ENCODE results near the gene USP35.

Gene USP35

GRCh38 chr11:78177216-78177615 lies 11.5 kb upstream of the USP35 start:
- H2BK15ac ChIP-seq (ENCODE audit: low read length), result no peak overlapping the region
- no peaks in the 10 kb centered on the region for H3K4me1 ChIP-seq (ENCODE audit: control insufficient read depth in 2 of 2, insufficient read depth in 1 of 2, low read depth in 1 of 2, low read length in 2 of 2)
- H4K8ac ChIP-seq (ENCODE audit: low read depth, low read length), result no peak overlapping the region
- WGBS, 2 donors (ENCODE audit: extremely low coverage in 2 of 2, insufficient read length in 2 of 2, insufficient replicate concordance in 1 of 2), result no CpG with 5 or more reads among the region's 7 CpGs
- H3K4me2 ChIP-seq (ENCODE audit: insufficient read depth, low read length, poor library complexity, severe bottlenecking), result no peak overlapping the region
- no peaks in the 10 kb centered on the region for H3K27me3 ChIP-seq (ENCODE audit: control insufficient read depth in 3 of 3, insufficient read depth in 3 of 3, low read depth in 1 of 3, low read length in 3 of 3)
- no peak overlapping the region for H4K91ac ChIP-seq (ENCODE audit: low read depth, low read length, poor library complexity)
- no peak overlapping the region for H3K23ac ChIP-seq (ENCODE audit: low read depth, low read length, poor library complexity)
- no peak overlapping the region for H2AFZ ChIP-seq (ENCODE audit: low read length)
- no peak overlapping the region for H3K14ac ChIP-seq (ENCODE audit: low read length)
- H3K9me3 ChIP-seq (replicated peaks in 1 of 2; ENCODE audit: control insufficient read depth in 2 of 2, insufficient read depth in 1 of 2, low read depth in 1 of 2, low read length in 2 of 2), result no peaks in the 10 kb centered on the region
- no peak for DNase-seq (ENCODE audit: low spot score)
- no peaks in the 10 kb centered on the region for H3K79me1 ChIP-seq (ENCODE audit: low read depth, low read length)
- H3K9ac ChIP-seq (ENCODE audit: low read depth, low read length, poor library complexity), result peak overlapping the region; percentile 9
- no peak overlapping the region for H3K4ac ChIP-seq (ENCODE audit: low read length)
- H3K4me3 ChIP-seq (ENCODE audit: low read length in 2 of 2), result no peak overlapping the region
- no peak overlapping the region for H2BK120ac ChIP-seq (ENCODE audit: low read depth, low read length)
- H2AK5ac ChIP-seq (ENCODE audit: low read depth, low read length), result no peak overlapping the region
- no peak overlapping the region for H2BK12ac ChIP-seq (ENCODE audit: low read length)
- no peak overlapping the region for H3K27ac ChIP-seq (replicated peaks; ENCODE audit: low read length)
- no peak overlapping the region for H3K18ac ChIP-seq (ENCODE audit: low read length)
- H2BK5ac ChIP-seq (ENCODE audit: low read length), result no peak overlapping the region
- peaks cover 0 to 12% of the 10 kb centered on the region in 2 donors for H3K36me3 ChIP-seq (replicated peaks in 1 of 2; ENCODE audit: control insufficient read depth in 2 of 2, insufficient read depth in 2 of 2, low read length in 2 of 2)

GRCh38 chr11:78179459-78180071 lies 9.2 kb upstream of the USP35 start:
- Histone ChIP-seq H3K4me2 (ENCODE audit: insufficient read depth, low read length, poor library complexity, severe bottlenecking) (no peak overlapping the region), H2BK120ac (ENCODE audit: low read depth, low read length) (no peak overlapping the region), H3K18ac (ENCODE audit: low read length) (peak overlapping the region; percentile 81), H2BK15ac (ENCODE audit: low read length) (no peak overlapping the region), H3K4me1 (ENCODE audit: control insufficient read depth in 2 of 2, insufficient read depth in 1 of 2, low read depth in 1 of 2, low read length in 2 of 2) (no peaks in the 10 kb centered on the region), H3K36me3 (replicated peaks in 1 of 2; ENCODE audit: control insufficient read depth in 2 of 2, insufficient read depth in 2 of 2, low read length in 2 of 2) (no peaks in the 10 kb centered on the region), H3K79me1 (ENCODE audit: low read depth, low read length) (no peaks in the 10 kb centered on the region), H3K23ac (ENCODE audit: low read depth, low read length, poor library complexity) (peak overlapping the region; percentile 62), H2BK5ac (ENCODE audit: low read length) (no peak overlapping the region), H3K4ac (ENCODE audit: low read length) (no peak overlapping the region), H3K27ac (replicated peaks; ENCODE audit: low read length) (no peak overlapping the region), H3K4me3 (ENCODE audit: low read length in 2 of 2) (no peak overlapping the region), H3K9ac (ENCODE audit: low read depth, low read length, poor library complexity) (peak overlapping the region; percentile 66), H3K14ac (ENCODE audit: low read length) (peak overlapping the region; percentile 72), H3K9me3 (replicated peaks in 1 of 2; ENCODE audit: control insufficient read depth in 2 of 2, insufficient read depth in 1 of 2, low read depth in 1 of 2, low read length in 2 of 2) (no peaks in the 10 kb centered on the region), H4K8ac (ENCODE audit: low read depth, low read length) (no peak overlapping the region), H2BK12ac (ENCODE audit: low read length) (peak overlapping the region; percentile 98), H2AK5ac (ENCODE audit: low read depth, low read length) (peak overlapping the region; percentile 93), H3K27me3 (ENCODE audit: control insufficient read depth in 3 of 3, insufficient read depth in 3 of 3, low read depth in 1 of 3, low read length in 3 of 3) (no peaks in the 10 kb centered on the region), H2AFZ (ENCODE audit: low read length) (no peak overlapping the region), H4K91ac (ENCODE audit: low read depth, low read length, poor library complexity) (no peak overlapping the region)
- WGBS, 2 donors (ENCODE audit: extremely low coverage in 2 of 2, insufficient read length in 2 of 2, insufficient replicate concordance in 1 of 2), result no CpG with 5 or more reads among the region's 7 CpGs
- no peak for DNase-seq (ENCODE audit: low spot score)

GRCh38 chr11:78180751-78181150 lies 8.0 kb upstream of the USP35 start:
- peaks cover 0 to under 1% of the 10 kb centered on the region in 2 donors for H3K4me1 ChIP-seq (ENCODE audit: control insufficient read depth in 2 of 2, insufficient read depth in 1 of 2, low read depth in 1 of 2, low read length in 2 of 2)
- H3K4ac ChIP-seq (ENCODE audit: low read length), result no peak overlapping the region
- no peak overlapping the region for H3K23ac ChIP-seq (ENCODE audit: low read depth, low read length, poor library complexity)
- WGBS, 2 donors (ENCODE audit: extremely low coverage in 2 of 2, insufficient read length in 2 of 2, insufficient replicate concordance in 1 of 2), result no CpG with 5 or more reads among the region's 4 CpGs
- no peaks in the 10 kb centered on the region for H3K9me3 ChIP-seq (replicated peaks in 1 of 2; ENCODE audit: control insufficient read depth in 2 of 2, insufficient read depth in 1 of 2, low read depth in 1 of 2, low read length in 2 of 2)
- H3K36me3 ChIP-seq (replicated peaks in 1 of 2; ENCODE audit: control insufficient read depth in 2 of 2, insufficient read depth in 2 of 2, low read length in 2 of 2), result no peaks in the 10 kb centered on the region
- no peak overlapping the region for H4K91ac ChIP-seq (ENCODE audit: low read depth, low read length, poor library complexity)
- no peak overlapping the region for H3K4me3 ChIP-seq (ENCODE audit: low read length in 2 of 2)
- H4K8ac ChIP-seq (ENCODE audit: low read depth, low read length), result no peak overlapping the region
- H3K4me2 ChIP-seq (ENCODE audit: insufficient read depth, low read length, poor library complexity, severe bottlenecking), result no peak overlapping the region
- no peak overlapping the region for H3K18ac ChIP-seq (ENCODE audit: low read length)
- H3K79me1 ChIP-seq (ENCODE audit: low read depth, low read length), result no peaks in the 10 kb centered on the region
- no peak overlapping the region for H2BK120ac ChIP-seq (ENCODE audit: low read depth, low read length)
- no peak overlapping the region for H2BK12ac ChIP-seq (ENCODE audit: low read length)
- H2AFZ ChIP-seq (ENCODE audit: low read length), result no peak overlapping the region
- no peak for DNase-seq (ENCODE audit: low spot score)
- no peaks in the 10 kb centered on the region for H3K27me3 ChIP-seq (ENCODE audit: control insufficient read depth in 3 of 3, insufficient read depth in 3 of 3, low read depth in 1 of 3, low read length in 3 of 3)
- no peak overlapping the region for H2BK5ac ChIP-seq (ENCODE audit: low read length)
- no peak overlapping the region for H3K27ac ChIP-seq (replicated peaks; ENCODE audit: low read length)
- H2BK15ac ChIP-seq (ENCODE audit: low read length), result no peak overlapping the region
- H3K14ac ChIP-seq (ENCODE audit: low read length), result no peak overlapping the region
- H3K9ac ChIP-seq (ENCODE audit: low read depth, low read length, poor library complexity), result no peak overlapping the region
- H2AK5ac ChIP-seq (ENCODE audit: low read depth, low read length), result no peak overlapping the region

GRCh38 chr11:78181185-78181584 lies 7.5 kb upstream of the USP35 start:
- no peak overlapping the region for H3K4ac ChIP-seq (ENCODE audit: low read length)
- H3K18ac ChIP-seq (ENCODE audit: low read length), result no peak overlapping the region
- no peaks in the 10 kb centered on the region for H3K36me3 ChIP-seq (replicated peaks in 1 of 2; ENCODE audit: control insufficient read depth in 2 of 2, insufficient read depth in 2 of 2, low read length in 2 of 2)
- H2BK15ac ChIP-seq (ENCODE audit: low read length), result no peak overlapping the region
- no peak overlapping the region for H4K8ac ChIP-seq (ENCODE audit: low read depth, low read length)
- no peak overlapping the region for H3K23ac ChIP-seq (ENCODE audit: low read depth, low read length, poor library complexity)
- H3K4me2 ChIP-seq (ENCODE audit: insufficient read depth, low read length, poor library complexity, severe bottlenecking), result no peak overlapping the region
- no peaks in the 10 kb centered on the region for H3K79me1 ChIP-seq (ENCODE audit: low read depth, low read length)
- H3K14ac ChIP-seq (ENCODE audit: low read length), result no peak overlapping the region
- no peaks in the 10 kb centered on the region for H3K9me3 ChIP-seq (replicated peaks in 1 of 2; ENCODE audit: control insufficient read depth in 2 of 2, insufficient read depth in 1 of 2, low read depth in 1 of 2, low read length in 2 of 2)
- H3K4me3 ChIP-seq (ENCODE audit: low read length in 2 of 2), result no peak overlapping the region
- no peak overlapping the region for H3K9ac ChIP-seq (ENCODE audit: low read depth, low read length, poor library complexity)
- H3K27me3 ChIP-seq (ENCODE audit: control insufficient read depth in 3 of 3, insufficient read depth in 3 of 3, low read depth in 1 of 3, low read length in 3 of 3), result no peaks in the 10 kb centered on the region
- no peak overlapping the region for H2BK12ac ChIP-seq (ENCODE audit: low read length)
- no CpG with 5 or more reads among the region's 2 CpGs for WGBS, 2 donors (ENCODE audit: extremely low coverage in 2 of 2, insufficient read length in 2 of 2, insufficient replicate concordance in 1 of 2)
- peaks cover 0 to 2% of the 10 kb centered on the region in 2 donors for H3K4me1 ChIP-seq (ENCODE audit: control insufficient read depth in 2 of 2, insufficient read depth in 1 of 2, low read depth in 1 of 2, low read length in 2 of 2)
- H3K27ac ChIP-seq (replicated peaks; ENCODE audit: low read length), result no peak overlapping the region
- DNase-seq (ENCODE audit: low spot score), result no peak
- H2AK5ac ChIP-seq (ENCODE audit: low read depth, low read length), result no peak overlapping the region
- H4K91ac ChIP-seq (ENCODE audit: low read depth, low read length, poor library complexity), result no peak overlapping the region
- H2BK5ac ChIP-seq (ENCODE audit: low read length), result no peak overlapping the region
- H2BK120ac ChIP-seq (ENCODE audit: low read depth, low read length), result no peak overlapping the region
- no peak overlapping the region for H2AFZ ChIP-seq (ENCODE audit: low read length)
